Measurements from ENCODE around the gene KLK11.
"Not testable (repeated sequence)": the region's sequence is repeated elsewhere in the genome, so short reads cannot be mapped to it uniquely, and the experiment has no call there.

KLK11 gene

DNA sequence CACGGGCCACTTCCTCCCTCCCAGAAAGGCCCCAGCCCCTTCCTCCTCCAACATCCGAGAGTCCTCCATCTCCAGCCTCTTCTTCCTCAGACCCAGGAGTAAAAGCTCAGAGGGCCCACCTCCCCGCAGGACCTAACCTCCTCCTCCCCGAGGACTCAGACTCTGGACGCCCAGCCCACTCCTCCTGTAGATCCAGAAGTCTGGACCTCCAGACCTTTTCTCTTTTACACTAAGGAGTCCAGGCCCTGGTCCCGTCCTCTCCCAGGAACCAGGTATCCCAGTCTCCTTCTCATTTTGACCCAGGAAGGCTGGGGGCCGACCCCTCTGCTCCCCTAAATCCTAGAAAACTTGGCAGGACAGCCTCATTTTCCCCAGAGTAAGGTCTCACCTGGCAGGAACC is 23.1 kb downstream of the KLK11 start:
- DNase-seq (ENCODE audit: low read depth, low spot score) = no peak

DNA sequence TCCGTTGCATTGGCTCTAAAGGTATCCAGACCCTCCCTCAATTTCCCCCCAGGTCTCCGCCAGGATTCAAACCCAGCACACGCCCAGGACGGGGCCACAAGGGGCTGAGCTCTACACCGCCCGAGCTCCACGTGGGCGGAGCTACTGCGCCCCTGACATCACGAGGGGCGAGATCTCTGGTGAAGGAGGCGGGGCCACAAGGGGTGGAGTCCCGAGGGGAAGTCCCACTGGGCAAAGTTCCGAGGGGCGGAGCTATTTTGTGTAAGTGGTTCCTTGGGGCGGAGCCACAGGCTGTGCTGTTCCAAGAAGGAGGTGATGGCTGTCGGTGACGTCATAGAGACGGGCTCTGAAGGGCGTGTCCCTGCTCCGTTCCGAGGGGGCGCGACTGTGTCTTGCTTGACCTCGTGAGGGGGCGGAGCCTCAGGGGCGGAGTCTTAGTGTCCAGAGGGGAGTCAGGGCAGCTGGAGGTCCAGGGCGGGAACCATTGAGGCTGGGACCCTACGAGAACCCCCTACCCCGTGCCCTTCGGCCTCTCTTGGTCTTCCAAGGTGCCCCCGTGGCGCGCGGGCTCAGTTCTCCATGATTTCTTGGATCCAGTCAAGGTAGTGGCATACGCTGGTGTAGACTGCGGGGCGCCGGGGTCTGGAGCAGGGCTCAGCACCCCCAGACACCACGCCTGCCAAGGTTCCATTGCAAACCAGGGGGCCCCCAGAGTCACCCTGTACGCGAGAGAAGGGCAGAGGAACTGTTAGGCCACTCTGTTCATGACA is 23.7 kb downstream of the KLK11 start:
- DNase-seq (ENCODE audit: low read depth, low spot score) = peak; percentile 81

DNA sequence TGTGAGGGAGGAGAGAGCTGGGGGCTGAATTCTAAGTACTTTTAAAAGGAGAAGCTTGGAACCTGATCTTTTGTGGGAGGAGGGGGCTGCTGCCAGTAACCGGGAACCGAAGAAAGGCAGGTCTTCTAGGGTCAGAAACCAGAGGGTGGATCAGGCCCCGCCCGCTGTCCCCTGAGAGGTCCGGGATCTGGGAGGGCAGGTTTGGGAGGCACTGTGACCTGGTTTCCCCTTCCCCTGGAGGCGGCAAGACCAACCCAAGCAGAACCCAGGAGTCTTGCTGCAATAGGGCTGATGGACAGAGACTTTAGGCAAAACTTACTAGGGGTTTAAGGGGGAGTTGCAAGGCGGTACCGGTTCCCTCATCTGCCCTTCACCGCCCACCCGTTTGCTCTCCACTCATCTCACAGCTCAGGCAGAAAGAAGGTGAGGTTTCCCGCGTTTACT is 24.3 kb downstream of the KLK11 start:
- no peak for DNase-seq (ENCODE audit: low read depth, low spot score)

DNA sequence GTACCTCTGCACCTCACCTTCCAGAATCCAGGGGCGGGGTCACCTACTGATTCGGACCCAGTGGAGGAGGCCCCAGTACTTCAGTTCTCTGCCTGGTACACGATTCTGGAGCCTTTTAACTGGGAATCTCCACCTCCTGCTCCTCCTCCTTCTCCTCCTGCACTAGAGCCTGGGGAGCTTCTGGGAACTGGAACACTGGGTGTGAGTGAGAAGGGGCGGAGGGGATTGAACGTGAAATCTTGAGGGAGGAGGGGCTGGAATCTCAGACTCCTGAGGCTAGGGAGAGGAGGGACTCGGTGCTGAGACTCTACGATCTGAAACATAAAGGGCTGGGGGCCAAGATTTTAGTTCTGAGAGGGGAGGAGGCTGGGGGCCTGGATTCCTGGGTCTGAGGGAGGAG is 24.9 kb downstream of the KLK11 start, which contains the start of gene KLK8:
TSS of gene KLK8 (minus strand) at position 90 of the 400 bp plus-strand sequence. CDS start 437 bp downstream, outside the sequence.
- no peak for DNase-seq (ENCODE audit: low read depth, low spot score)

DNA sequence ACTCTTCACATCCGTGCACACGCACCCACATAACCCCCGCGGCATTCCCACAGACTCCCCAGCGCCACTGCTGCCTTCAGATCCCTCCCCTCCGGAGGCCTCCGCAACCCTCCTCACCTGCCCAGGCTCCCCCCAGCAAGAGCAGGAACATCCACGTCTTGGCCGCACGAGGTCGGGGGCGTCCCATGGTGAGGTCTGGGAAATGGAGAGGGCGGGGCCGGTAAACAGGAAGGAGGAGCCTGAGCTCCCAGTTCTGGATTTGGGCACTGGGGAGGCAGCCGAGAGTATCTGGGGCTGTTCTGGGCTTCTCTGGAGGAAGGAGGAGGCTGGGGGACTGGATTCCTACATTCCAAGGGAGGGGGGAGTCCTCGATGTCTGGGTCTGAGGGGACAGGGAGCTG is 25.4 kb downstream of the KLK11 start:
- DNase-seq (ENCODE audit: low read depth, low spot score) = no peak

DNA sequence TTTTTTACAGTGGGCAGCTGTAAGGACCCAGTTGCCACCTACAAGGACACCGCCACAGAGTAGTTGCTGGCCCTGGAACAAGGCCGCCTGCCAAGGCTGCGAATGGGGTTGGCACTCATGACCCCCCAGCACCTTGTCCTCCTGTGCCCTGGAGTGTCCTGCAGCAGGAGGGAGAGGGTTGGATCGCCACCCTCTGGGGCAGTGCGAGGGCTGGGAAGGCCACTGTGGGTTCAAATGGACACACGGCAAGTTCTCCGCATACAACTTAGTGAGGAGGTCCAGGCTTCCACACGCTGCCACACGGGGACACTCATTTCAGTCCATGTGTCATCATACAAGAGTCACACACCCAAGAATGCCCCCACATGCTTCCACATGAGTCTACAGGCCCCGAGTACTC is 26.0 kb downstream of the KLK11 start:
- DNase-seq (ENCODE audit: low read depth, low spot score) = no peak

DNA sequence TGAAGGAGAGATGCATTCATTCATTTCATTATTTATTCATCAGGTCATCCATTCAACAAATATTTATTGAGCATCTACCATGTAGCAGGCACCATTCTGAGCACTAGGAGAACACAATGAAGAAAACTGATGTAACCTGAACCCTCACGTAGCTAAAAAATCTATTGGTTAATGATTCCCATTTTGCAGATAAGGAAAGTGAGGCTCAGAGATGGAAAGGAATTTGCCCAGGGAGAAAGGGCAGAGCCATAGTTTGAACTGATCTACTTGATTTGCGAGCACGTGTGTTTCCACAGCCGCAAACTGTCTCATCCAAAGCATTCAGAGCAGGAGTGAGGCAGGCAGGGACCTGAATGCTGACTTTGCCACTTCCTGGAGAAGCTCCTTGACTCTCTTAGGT is 27.7 kb downstream of the KLK11 start:
- no peak for DNase-seq (ENCODE audit: low read depth, low spot score)

DNA sequence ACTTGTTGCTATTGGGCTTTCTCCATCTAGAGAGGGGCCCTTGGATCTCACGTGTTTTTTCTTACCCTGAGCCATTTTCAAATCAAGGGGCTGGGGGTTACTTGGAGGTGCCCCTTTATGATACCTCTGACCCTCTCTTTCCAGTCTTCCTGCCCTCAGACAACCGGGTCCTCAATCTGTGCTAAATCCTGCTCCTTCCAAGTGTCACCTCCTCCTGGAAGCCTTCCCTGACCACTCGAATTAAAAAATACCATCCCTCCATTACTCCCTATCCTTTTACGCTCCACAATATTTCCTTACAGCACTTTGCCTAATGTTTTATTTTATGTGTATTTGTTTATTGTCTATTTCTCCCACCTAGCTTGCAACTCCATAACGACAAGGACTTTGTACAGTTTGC is 28.4 kb downstream of the KLK11 start:
- no peak for DNase-seq (ENCODE audit: low read depth, low spot score)

DNA sequence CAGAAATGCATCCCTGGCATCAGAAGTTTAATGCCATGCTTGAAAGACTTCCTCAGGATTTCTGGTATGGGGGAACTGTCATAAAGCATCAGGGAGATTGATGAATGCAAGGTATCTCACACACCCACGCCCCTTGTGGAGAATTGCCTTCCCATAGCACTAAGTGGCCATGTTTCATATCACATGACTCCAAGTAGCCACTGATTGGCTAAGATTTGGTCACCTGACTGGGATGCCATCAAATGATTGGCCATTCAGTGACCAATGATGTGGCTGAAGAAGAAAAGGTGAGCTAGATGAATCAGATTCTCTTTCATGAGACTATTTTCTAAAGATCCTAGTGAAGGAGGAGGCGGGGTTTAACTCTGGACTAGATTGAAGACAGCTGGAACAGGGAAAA is 32.3 kb downstream of the KLK11 start:
- no peak for DNase-seq (ENCODE audit: low read depth, low spot score)

DNA sequence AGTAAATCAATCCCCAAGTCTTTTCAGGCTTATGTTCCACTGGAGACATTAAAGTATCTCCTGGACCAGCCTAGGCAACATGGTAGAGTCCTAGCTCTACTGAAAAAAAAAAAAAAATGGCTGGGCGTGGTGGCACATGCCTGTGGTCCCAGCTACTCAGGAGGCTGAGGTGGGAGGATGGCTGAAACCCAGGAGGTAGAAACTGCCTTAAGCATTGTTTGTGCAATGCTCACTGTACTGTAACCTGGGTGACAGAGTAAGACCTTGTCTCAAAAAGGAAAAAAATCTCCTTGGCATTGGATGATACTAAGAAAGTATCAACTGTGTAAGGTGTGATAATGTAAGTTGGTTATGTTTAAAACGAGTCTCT is 33.8 kb downstream of the KLK11 start:
- no peak for DNase-seq (ENCODE audit: low read depth, low spot score)

DNA sequence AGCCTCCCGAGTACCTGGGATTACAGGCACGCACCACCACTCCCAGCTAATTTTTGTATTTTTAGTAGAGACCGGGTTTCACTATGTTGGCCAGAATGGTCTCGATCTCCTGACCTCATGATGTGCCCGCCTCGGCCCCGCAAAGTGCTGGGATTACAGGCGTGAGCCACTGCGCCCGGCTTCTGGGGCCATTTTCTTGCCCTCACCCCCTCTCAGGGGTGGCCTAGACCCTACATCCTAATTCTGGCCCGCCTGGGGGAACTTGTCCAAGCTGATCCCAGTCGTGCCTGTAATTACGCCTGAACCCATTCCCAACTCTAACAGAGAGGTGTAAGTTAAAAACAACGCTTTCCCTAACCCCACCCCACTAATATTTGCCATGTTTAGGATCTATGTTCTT is 42.0 kb downstream of the KLK11 start:
- DNase-seq (ENCODE audit: low read depth, low spot score) = not testable (repeated sequence)

DNA sequence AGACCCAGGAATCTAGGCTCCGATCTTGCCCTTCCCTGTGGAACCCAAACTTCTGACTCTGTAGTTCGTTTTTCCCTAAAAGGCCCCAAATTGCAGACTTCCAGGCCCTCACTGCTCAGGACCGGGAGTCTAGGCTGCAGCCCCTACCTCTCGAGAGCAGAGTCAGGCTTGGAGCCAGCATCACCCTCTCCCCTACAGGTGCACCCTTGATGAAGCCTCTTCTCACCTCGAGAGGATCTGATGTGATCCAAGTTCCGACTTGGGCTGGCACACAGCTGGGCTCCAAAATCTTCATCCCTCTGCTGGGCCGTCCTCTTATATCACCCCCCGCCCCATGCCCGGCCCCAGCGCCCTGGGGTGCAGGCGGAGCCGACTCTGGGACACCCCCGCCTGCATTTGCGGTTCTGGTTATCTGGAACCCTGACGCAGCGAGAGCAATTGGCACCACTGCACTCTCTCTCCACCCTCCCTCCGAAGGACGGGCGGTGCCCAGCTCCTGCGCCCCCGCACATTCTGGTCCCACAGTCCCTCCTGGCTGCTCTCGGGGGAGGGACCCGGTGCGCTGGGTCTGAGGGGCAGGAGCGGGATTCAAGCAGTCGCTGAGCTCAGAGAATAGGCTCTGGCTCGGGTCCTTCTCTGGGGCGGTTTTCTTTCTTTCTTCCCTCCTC is 42.7 kb downstream of the KLK11 start, which contains the start of gene KLK7:
TSS of gene KLK7 (minus strand) at position 293 of the 668 bp plus-strand sequence. CDS start 1,518 bp downstream, outside the sequence.
- no peak for DNase-seq (ENCODE audit: low read depth, low spot score)

DNA sequence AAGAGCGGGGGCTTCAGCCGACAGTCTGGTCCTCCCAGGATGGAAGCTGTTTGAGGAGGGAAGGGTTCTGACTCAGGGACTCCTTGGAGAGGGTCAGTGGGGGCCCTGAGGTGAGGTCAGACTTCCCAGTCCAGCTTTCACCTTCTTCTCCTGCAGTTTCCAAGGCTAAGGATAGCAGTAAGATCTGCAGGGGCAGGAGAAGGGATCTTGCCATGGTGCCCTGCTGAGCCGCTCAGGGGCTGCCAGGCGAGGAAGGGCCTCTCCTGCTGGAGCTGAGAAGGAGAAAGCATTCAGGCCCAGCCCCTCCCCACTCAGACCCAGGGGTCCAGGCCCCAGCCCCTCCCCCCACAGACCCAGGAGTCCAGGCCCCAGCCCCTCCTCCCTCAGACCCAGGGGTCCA is 44.2 kb downstream of the KLK11 start:
- no peak for DNase-seq (ENCODE audit: low read depth, low spot score)

DNA sequence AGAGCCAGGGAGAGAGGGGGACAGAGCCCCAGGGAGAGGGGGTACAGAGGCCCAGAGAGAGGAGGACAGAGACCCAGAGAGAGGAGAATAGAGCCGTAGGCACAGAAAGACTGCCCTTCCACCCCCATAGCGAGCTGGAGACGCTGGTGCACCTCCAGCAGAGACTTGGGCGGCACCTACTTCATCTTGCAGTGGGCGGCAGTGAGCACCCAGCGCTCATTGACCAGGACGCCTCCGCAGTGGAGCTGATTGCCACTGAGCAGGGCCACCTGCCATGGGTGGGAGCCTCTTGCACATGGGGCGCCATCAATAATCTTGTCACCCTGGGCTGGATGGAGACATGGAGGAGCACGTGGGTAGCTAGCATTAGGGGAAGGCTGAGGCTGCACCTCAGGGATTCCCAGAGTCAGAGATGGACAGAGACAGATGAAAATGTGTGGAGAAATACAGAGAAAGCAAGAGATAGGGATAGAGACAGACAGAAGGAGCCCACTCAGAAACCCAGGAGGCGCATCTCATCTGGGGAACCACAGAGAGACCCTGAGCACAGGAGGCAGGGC is 44.7 kb downstream of the KLK11 start:
- DNase-seq (ENCODE audit: low read depth, low spot score) = no peak

DNA sequence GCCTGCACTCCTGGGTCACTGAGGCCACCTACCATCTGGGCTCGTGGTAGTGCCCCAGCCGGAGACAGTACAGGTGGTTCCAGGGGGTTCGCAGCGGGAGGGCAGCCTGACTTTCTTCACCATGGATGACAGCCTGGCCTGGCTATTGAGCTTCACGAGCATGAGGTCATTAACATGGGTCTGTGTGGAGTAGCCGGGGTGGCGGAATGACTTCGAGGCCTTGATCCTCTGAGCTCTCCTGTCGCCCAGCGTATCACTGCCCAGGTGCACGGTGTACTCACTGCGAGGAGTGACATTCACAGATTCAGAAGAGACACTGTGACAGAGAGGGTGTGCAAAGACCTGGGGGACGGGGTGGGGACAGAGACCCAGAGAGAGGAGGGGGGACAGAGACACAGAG is 46.2 kb downstream of the KLK11 start:
- DNase-seq (ENCODE audit: low read depth, low spot score) = no peak

DNA sequence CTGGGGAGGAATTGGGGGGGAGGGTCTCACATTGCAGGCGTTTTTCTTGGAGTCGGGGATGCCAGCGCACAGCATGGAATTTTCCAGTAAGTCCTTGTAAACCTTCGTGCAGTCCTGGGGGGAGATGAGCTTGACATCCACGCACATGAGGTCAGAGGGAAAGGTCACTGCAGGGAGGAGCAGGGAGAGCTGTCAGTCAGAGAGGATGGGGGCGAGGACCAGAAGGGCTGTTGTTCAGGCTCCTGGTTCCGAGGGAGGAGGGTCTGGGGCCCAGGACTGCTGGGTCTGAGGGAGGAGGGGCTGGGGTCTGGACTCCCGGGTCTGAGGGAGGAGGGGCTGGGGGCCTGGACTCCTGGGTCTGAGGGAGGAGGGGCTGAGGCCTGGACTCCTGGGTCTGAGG is 46.7 kb downstream of the KLK11 start:
- DNase-seq (ENCODE audit: low read depth, low spot score) = no peak

DNA sequence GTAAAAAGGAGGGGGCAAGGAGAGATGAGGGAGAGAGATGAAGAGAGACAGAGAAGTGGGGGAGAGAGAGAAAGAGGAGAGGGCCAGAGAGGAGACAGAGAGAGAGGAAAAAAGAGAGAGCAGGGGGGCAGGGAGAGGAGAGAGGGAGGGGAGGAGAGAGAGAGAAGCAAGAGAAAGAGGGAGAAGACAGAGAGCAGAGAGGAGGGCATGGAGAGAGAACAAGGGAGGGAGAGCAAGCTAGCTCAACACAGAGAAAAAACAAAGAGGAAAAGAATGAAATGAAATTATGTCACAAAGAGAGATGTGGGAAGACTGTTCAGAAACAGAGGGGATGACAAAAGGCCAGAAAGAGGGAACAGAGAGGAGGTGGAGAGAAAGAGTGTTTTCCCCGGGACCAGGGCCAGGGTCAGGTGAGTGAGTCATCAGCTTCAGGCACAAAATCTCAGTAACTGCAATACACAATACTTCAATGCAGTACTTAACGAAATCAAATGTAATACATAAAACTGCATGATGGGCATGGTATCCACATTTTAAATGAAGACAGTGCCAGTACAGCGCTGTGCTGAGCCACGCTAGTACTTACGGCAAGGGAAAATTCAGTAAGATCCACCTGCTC is 47.5 kb downstream of the KLK11 start:
- DNase-seq (ENCODE audit: low read depth, low spot score) = no peak

DNA sequence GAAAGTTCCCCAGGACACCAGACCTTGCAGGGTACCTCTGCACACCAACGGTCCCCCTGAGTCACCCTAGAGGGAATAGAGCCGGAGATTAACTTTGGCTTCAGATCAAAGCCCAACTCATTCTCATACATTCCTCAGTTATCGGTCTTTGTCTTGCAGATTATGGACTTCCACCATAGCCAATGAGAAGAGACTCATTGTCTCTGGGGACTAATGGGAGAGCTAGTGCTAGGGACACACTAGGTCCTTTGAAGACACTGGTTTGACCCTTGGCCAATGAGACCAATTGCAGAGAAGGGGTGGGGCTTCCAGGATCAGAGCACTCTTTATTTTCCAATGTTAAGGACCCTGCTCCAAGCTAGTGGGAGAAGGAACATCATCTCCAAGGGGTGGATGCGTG is 48.8 kb downstream of the KLK11 start:
- DNase-seq (ENCODE audit: low read depth, low spot score) = no peak

DNA sequence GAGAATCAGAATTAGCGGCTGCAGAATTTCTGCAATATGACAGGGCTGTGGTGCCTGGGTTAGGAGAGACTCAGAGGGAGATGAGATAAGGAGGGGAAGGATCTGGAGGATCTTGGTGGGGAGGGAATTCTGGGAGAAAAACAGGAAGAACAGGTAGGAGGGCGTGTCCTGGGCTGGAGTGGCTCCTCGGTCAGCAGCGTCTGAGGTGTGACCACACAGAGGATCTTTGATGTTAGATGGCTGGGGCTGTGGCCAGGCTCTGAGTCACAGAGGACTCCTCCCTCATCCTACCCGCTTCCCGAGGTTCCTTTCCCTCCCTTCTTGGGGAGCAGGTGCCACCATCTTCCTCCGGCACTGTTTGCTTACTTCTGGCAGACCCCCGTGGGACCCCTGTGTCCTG is 50.6 kb downstream of the KLK11 start:
- no peak for DNase-seq (ENCODE audit: low read depth, low spot score)

DNA sequence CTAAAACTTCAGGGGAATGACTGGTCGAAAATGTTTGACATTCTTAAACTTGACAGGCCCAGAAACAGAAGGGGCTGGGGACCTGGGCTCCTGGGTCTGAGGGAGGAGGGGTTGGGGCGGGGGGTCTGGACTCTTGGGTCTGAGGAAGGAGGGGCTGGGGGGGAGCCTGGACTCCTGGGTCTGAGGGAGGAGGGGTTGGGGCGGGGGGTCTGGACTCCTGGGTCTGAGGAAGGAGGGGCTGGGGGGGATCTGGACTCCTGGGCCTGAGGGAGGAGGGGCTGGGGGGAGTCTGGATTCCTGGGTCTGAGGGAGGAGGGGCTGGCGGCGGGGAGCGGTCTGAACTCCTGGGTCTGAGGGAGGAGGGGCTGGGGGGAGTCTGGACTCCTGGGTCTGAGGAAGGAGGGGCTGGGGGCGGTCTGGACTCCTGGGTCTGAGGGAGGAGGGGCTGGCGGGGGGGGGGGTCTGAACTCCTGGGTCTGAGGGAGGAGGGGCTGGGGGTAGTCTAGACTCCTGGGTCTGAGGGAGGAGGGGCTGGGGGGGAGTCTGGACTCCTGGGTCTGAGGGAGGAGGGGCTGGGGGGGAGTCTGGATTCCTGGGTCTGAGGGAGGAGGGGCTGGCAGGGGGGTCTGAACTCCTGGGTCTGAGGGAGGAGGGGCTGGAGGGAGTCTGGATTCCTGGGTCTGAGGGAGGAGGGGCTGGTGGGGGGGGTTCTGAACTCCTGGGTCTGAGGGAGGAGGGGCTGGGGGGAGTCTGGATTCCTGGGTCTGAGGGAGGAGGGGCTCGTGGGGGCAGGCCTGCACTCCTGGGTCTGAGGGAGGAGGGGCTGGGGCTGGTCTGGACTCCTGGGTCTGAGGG is 51.5 kb downstream of the KLK11 start:
- no peak for DNase-seq (ENCODE audit: low read depth, low spot score)

DNA sequence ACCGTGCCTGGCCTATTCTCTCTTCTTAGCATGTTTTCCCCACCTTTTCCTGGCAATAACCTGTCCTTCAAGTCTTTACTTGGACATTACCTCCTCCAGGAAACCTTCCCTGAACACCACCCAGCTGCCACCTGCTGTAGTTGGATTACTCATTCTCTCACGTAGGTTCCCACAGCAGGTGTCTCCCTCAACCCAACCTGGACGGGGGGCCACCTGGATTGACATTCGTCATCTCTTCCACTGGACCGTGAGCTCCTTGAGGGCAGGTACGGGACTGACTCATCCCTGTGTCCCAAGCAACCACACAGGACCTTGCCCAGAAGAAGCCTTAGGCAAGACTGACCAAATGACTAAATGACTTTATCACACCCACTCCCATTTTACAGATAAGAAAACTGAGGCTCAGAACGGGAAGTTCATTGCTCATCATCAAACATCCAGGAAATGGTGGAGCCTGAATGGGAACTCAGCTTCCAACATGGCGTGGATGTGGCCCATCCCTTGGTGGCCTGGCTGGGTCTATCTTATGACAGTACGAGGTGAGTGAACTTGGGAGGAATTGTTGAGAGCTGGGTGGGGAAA is 53.5 kb downstream of the KLK11 start:
- no peak for DNase-seq (ENCODE audit: low read depth, low spot score)
